ENCODE measurements around the gene CDON. TPM values are rescaled to one million over a fixed set of nuclear protein-coding genes. Genes with fewer than 3 reads are reported as not detected.

Gene CDON
- total and polyA plus RNA-seq, 2 of the 13 experiments (the other 11 are each of a cell fraction or from before 2014, with no cell fraction given): 9.6 to 12.8 TPM

- H2AFZ ChIP-seq (ENCODE audit: low read length): no peak overlapping the region
- H3K4me1 ChIP-seq (ENCODE audit: insufficient read depth, low read length): peaks cover 56% of the 10 kb centered on the region
- H3K79me2 ChIP-seq (ENCODE audit: insufficient read depth, low read length): no peaks in the 10 kb centered on the region
- in situ Hi-C loops (cut with HindIII; ENCODE audit: extremely low pct_ligation_motif_present, low pct_unique_long_range_greater_than_20kb) (no loop called here), intact Hi-C loops (cut with micrococcal nuclease; ENCODE audit: unreplicated experiment) (no loop called here)
- peak; percentile 33 for DNase-seq (ENCODE audit: low spot score)
- FAIRE-seq: peak; percentile 62
- ATAC-seq: peak; percentile 64
- no peaks in the 10 kb centered on the region for H3K36me3 ChIP-seq (replicated peaks in 1 of 2; ENCODE audit: control insufficient read depth in 1 of 2, insufficient read depth in 2 of 2, low read length in 2 of 2)
- TF ChIP-seq EZH2 (conservative IDR thresholded peaks at IDR 0.05; ENCODE audit: low read depth, low read length) (no peak), ZNF205 (CRISPR knock-in tag; IDR thresholded peaks at IDR 0.05) (peak; percentile 83), FOXP1 (IDR thresholded peaks at IDR 0.05) (no peak), FOXP1 (CRISPR knock-in tag; IDR thresholded peaks at IDR 0.05) (0 out of 2 replicates have a peak, but pooled peaks have one; percentile 9), SAP130 (CRISPR knock-in tag; IDR thresholded peaks at IDR 0.05; ENCODE audit: low read depth) (0 out of 2 replicates have a peak, but pooled peaks have one; percentile 35), SRSF9 (IDR thresholded peaks at IDR 0.05; ENCODE audit: borderline replicate concordance, insufficient read depth, low read depth, low read length, poor library complexity, severe bottlenecking) (no peak), HNF4G (IDR thresholded peaks at IDR 0.05; ENCODE audit: borderline replicate concordance, low read depth, low read length) (peak; percentile 48; the same call in 1 of the 2 replicates), HNF4G (CRISPR knock-in tag; IDR thresholded peaks at IDR 0.05; ENCODE audit: borderline replicate concordance, low read depth) (no peak), ZNF781 (CRISPR knock-in tag; IDR thresholded peaks at IDR 0.05; ENCODE audit: borderline replicate concordance, not compliant biosample characterization) (no peak), ZNF274 (CRISPR knock-in tag; IDR thresholded peaks at IDR 0.05) (no peak), PATZ1 (CRISPR knock-in tag; IDR thresholded peaks at IDR 0.05) (no peak), CEBPG (CRISPR knock-in tag; IDR thresholded peaks at IDR 0.05) (peak; percentile 74), HDAC2 (CRISPR knock-in tag; IDR thresholded peaks at IDR 0.05) (peak; percentile 32; the same call in 1 of the 2 replicates), CEBPB (IDR thresholded peaks at IDR 0.05; ENCODE audit: borderline replicate concordance, low read depth, low read length) (peak; percentile 82), GATAD2A (CRISPR knock-in tag; IDR thresholded peaks at IDR 0.05) (peak; percentile 22; the same call in 1 of the 2 replicates), ETV6 (CRISPR knock-in tag; conservative IDR thresholded peaks at IDR 0.05) (no peak), HNF4A (CRISPR knock-in tag; IDR thresholded peaks at IDR 0.05) (peak; percentile 49)
- TF ChIP-seq, protein P1, sequence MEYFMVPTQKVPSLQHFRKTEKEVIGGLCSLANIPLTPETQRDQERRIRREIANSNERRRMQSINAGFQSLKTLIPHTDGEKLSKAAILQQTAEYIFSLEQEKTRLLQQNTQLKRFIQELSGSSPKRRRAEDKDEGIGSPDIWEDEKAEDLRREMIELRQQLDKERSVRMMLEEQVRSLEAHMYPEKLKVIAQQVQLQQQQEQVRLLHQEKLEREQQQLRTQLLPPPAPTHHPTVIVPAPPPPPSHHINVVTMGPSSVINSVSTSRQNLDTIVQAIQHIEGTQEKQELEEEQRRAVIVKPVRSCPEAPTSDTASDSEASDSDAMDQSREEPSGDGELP (IDR thresholded peaks at IDR 0.05; ENCODE audit: borderline replicate concordance, low read depth): 0 out of 2 replicates have a peak, but pooled peaks have one; percentile 23
- TF ChIP-seq, protein P2, sequence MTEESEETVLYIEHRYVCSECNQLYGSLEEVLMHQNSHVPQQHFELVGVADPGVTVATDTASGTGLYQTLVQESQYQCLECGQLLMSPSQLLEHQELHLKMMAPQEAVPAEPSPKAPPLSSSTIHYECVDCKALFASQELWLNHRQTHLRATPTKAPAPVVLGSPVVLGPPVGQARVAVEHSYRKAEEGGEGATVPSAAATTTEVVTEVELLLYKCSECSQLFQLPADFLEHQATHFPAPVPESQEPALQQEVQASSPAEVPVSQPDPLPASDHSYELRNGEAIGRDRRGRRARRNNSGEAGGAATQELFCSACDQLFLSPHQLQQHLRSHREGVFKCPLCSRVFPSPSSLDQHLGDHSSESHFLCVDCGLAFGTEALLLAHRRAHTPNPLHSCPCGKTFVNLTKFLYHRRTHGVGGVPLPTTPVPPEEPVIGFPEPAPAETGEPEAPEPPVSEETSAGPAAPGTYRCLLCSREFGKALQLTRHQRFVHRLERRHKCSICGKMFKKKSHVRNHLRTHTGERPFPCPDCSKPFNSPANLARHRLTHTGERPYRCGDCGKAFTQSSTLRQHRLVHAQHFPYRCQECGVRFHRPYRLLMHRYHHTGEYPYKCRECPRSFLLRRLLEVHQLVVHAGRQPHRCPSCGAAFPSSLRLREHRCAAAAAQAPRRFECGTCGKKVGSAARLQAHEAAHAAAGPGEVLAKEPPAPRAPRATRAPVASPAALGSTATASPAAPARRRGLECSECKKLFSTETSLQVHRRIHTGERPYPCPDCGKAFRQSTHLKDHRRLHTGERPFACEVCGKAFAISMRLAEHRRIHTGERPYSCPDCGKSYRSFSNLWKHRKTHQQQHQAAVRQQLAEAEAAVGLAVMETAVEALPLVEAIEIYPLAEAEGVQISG (CRISPR knock-in tag; IDR thresholded peaks at IDR 0.05): no peak
- POLR2A ChIA-PET: interaction anchor here (1.0 to 2.4 kb wide), 2 partner anchors 31 to 160 kb away, joined by 3 to 8 read pairs; no protein-coding TSS in a partner anchor
- no peaks in the 10 kb centered on the region for H3K9me3 ChIP-seq (ENCODE audit: low read length)
- CTCF ChIA-PET (ENCODE audit: low intra/inter-chr PET ratio, low total read pairs): no interaction called here
- H3K4me2 ChIP-seq (ENCODE audit: low read depth, low read length): peak overlapping the region; percentile 9; the same call in 1 of the 2 replicates
- BruUV-seq (replicated peaks): no TSS peak
- H3K27me3 ChIP-seq (ENCODE audit: control insufficient read depth in 1 of 2, insufficient read depth in 2 of 2, low read length in 2 of 2): no peaks in the 10 kb centered on the region
- no peaks in the 10 kb centered on the region for H4K20me1 ChIP-seq (ENCODE audit: insufficient read depth, low read length)
- H3K27ac ChIP-seq (ENCODE audit: extremely low read length, insufficient read depth, low read length): peak overlapping the region; percentile 8
- no peak overlapping the region for H3K4me3 ChIP-seq (replicated peaks in 1 of 3; ENCODE audit: insufficient read depth in 1 of 3, low read depth in 2 of 3, low read length in 3 of 3)
- H3K9ac ChIP-seq (ENCODE audit: insufficient read depth, low read depth, low read length): no peak overlapping the region
- WGBS (ENCODE audit: low lambda C conversion rate): 49% methylated on average over 2 of the region's 2 CpGs
Observed at GRCh38 chr11:126029805-126030204, 32.9 kb downstream of the CDON start.

Data from HepG2 (cell line).